Lung (tissue), 12 donors: ENCODE results near the gene NTN5. TPM values are rescaled to one million over a fixed set of nuclear protein-coding genes. Genes with fewer than 3 reads are reported as not detected.

Source experiments
- ATAC-seq: fragments of 200-7000 bp; cut with Tn5 transposase; one replicate; pipeline ENCODE4 v1.9.1; 2020; ENCODE audit warnings: moderate number of reproducible peaks; ENCODE audit not compliant: insufficient read depth, low FRiP score
- DNase-seq, 3 donors: peaks; one replicate each; pipeline ENCODE4 v3.0.0-alpha.2; 2013 to 2017
- H3K27ac ChIP-seq, 2 donors: one replicate each; pipeline ENCODE4 v1.5.1; 2013; ENCODE audit warnings: mild to moderate bottlenecking in 2 of 2, moderate library complexity in 2 of 2, control low read depth in 1 of 2, inconsistent platforms in 1 of 2, low read depth in 1 of 2, low read length in 1 of 2
- H3K27me3 ChIP-seq, 3 donors: one replicate each; pipeline ENCODE4 v1.5.1; 2013; ENCODE audit warnings: low read length in 2 of 3; ENCODE audit not compliant: control insufficient read depth in 3 of 3, insufficient read depth in 3 of 3
- H3K36me3 ChIP-seq, 4 donors: one replicate each; pipeline ENCODE4 v1.5.1; 2013; ENCODE audit warnings: low read length in 4 of 4, mild to moderate bottlenecking in 1 of 4, moderate library complexity in 1 of 4; ENCODE audit not compliant: control insufficient read depth in 4 of 4, insufficient read depth in 4 of 4
- H3K4me1 ChIP-seq, 5 donors: one replicate each; pipeline ENCODE4 v1.5.1; 2013; ENCODE audit warnings: low read length in 5 of 5, mild to moderate bottlenecking in 2 of 5, moderate library complexity in 1 of 5; ENCODE audit not compliant: control insufficient read depth in 5 of 5, insufficient read depth in 5 of 5
- H3K4me3 ChIP-seq: one replicate; pipeline ENCODE4 v1.5.1; 2013; ENCODE audit warnings: mild to moderate bottlenecking, control low read depth, moderate library complexity
- H3K9ac ChIP-seq, 2 donors: one replicate each; pipeline ENCODE4 v1.5.1; 2013; ENCODE audit warnings: low read length in 2 of 2, control low read depth in 1 of 2; ENCODE audit not compliant: insufficient read depth in 1 of 2
- H3K9me3 ChIP-seq, 4 donors: one replicate each; pipeline ENCODE4 v1.5.1; 2013; ENCODE audit warnings: low read length in 3 of 4, mild to moderate bottlenecking in 1 of 4, moderate library complexity in 1 of 4; ENCODE audit not compliant: control insufficient read depth in 4 of 4, insufficient read depth in 3 of 4
- CTCF ChIP-seq: IDR thresholded peaks from 2 replicates; pipeline ENCODE4 v1.5.1; 2012; ENCODE audit warnings: mild to moderate bottlenecking; ENCODE audit errors: control extremely low read depth, extremely low read depth
- WGBS, 2 donors: extraction: QIAGEN DNeasy Blood & Tissue Kit; methylation state at CpG; one replicate each; pipeline ENCODE4 v1.1.7; 2013; 5-methylcytosine and 5-hydroxymethylcytosine counted together
- polyA plus RNA-seq, 2 donors: library from polyadenylated mRNA; stranded (reverse); fragments of 200-250 nt; gene quantifications; one replicate each; pipeline ENCODE4 v1.2.1, GENCODE V29; 2013
- total RNA-seq, 2 donors: library from RNA; depleted of rRNA in 1 of 2; stranded (reverse); fragments of >200 nt in 1 of 2; gene quantifications; one replicate each; pipeline ENCODE4 v1.2.1, GENCODE V29; 2014 to 2021
- donor health status: control.
- donor health status: control.
- donor health status: Bipolar disorder and iron deficiency.
- donor health status: healthy.
- donor health status: DM: yes; HTN: yes; CAD: no.

NTN5 gene
- total and polyA plus RNA-seq, 4 donors, result 0.11 to 0.28 (median 0.27) TPM

GRCh38 chr19:48615231-48616040 lies 57.4 kb downstream of the NTN5 start:
- DNase-seq, result no peak
- no peak for TF ChIP-seq CTCF
- Histone ChIP-seq H3K4me3 (no peak overlapping the region), H3K9ac (no peak overlapping the region), H3K9me3 (no peaks in the 10 kb centered on the region), H3K4me1 (peaks cover 0 to 41% (median 20%) of the 10 kb centered on the region in 5 donors), H3K27me3 (no peaks in the 10 kb centered on the region), H3K27ac (peak overlapping the region in 1 of 2 donors; percentile 78), H3K36me3 (peaks cover 13 to 38% (median 22%) of the 10 kb centered on the region in 4 donors)
- 73 to 84% methylated on average over 17 to 19 of the region's 19 CpGs for WGBS, 2 donors
- no peak for ATAC-seq

GRCh38 chr19:48614436-48615230 lies 58.2 kb downstream of the NTN5 start, which contains the start of gene FAM83E:
TSS of gene FAM83E (minus strand) at chr19:48615076. CDS start at chr19:48613372, 1,704 bp downstream.
- Histone ChIP-seq H3K27ac (peak within 1 kb of the TSS in 1 of 2 donors; percentile 78), H3K4me3 (peak within 1 kb of the TSS; percentile 14), H3K27me3 (no peaks in the 10 kb centered on the region), H3K9me3 (no peaks in the 10 kb centered on the region), H3K9ac (no peak within 1 kb of the TSS), H3K36me3 (peaks cover 13 to 38% (median 22%) of the 10 kb centered on the region in 4 donors), H3K4me1 (peaks cover 0 to 38% (median 20%) of the 10 kb centered on the region in 5 donors)
- DNase-seq (peak; percentile 39 to 57 (median 40)), ATAC-seq (peak; percentile 10)
- 52 to 68% methylated on average over 29 to 31 of the region's 31 CpGs for WGBS, 2 donors
- no peak for TF ChIP-seq CTCF

DNA sequence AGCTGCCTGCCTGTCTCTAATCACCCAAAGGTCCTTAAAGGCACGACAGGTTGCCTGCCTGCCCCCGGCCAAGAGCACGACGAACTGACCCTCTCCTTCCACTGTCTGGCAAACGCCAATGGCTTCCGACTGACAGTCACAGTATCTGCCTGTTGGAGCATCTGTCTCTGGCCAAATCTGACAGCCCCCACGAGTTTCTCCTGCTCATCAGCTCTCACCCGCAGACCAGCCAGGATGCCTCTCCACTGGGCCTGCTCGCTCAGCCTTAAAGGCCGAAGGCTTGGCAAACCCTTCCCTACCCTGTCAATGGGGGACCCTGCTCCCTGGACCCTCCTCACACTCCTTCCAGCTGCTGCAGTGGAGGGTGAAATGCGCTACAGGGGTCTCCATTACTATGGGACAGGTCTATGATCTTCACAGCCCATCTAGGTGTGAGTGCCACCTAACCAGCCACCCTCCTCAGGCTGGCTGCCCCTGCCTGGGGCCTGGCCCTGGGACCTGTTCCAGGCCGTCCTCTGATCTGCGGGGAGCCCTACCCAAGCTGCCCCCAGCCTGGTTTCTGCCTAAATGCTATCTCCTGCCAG lies 58.9 kb downstream of the NTN5 start:
- 68 to 84% methylated on average over 13 of the region's 13 CpGs for WGBS, 2 donors
- H3K9me3 ChIP-seq, result no peaks in the 10 kb centered on the region
- H3K4me1 ChIP-seq, result peaks cover 0 to 35% (median 20%) of the 10 kb centered on the region in 5 donors
- no peak for ATAC-seq
- TF ChIP-seq CTCF, result no peak
- no peak overlapping the region for H3K4me3 ChIP-seq
- no peaks in the 10 kb centered on the region for H3K27me3 ChIP-seq
- no peak for DNase-seq
- no peak overlapping the region for H3K9ac ChIP-seq
- peak overlapping the region in 1 of 2 donors; percentile 78 for H3K27ac ChIP-seq
- peaks cover 13 to 38% (median 22%) of the 10 kb centered on the region in 4 donors for H3K36me3 ChIP-seq
